AG04450 (cell line): ENCODE measurements around the gene NOX3. TPM values are rescaled to one million over a fixed set of nuclear protein-coding genes. Genes with fewer than 3 reads are reported as not detected.

Experiments
- CTCF ChIA-PET: fragments of 300-600, 350-600 bp; formaldehyde crosslinking; extraction: SDS; loops from one replicate; lab custom pipeline; 2022; ENCODE audit warnings: antibody characterized with exemption, inconsistent platforms; lab: Charles Lee
- POLR2A ChIA-PET: fragments of 350-600 bp; formaldehyde crosslinking; extraction: SDS; loops from one replicate; lab custom pipeline; 2021; ENCODE audit warnings: antibody characterized with exemption, inconsistent platforms; lab: Yijun Ruan, JAX
- DNase-seq: peaks from one replicate; pipeline ENCODE4 v3.0.0-alpha.2; 2011; ENCODE audit warnings: low read depth, low spot score
- H3K27ac ChIP-seq: one replicate; pipeline ENCODE4 v1.5.1; 2012; ENCODE audit warnings: low read depth, low read length, control low read depth
- H3K27me3 ChIP-seq: one replicate; pipeline ENCODE4 v1.6.0; 2012; ENCODE audit warnings: low read length; ENCODE audit not compliant: control insufficient read depth, insufficient read depth
- H3K4me3 ChIP-seq: 2 replicates; pipeline ENCODE4 v1.5.1; 2011; ENCODE audit warnings: mild to moderate bottlenecking, low read depth, low read length, control low read depth
- H3K9me3 ChIP-seq: 2 replicates; pipeline ENCODE4 v1.5.1; 2012; ENCODE audit warnings: low read length; ENCODE audit not compliant: control insufficient read depth, insufficient read depth
- CTCF ChIP-seq: IDR thresholded peaks from 2 replicates; pipeline ENCODE4 v1.5.1; 2011; ENCODE audit warnings: low read depth, low read length, control low read depth, inconsistent platforms
- polyA minus RNA-seq: library from RNA; depleted of rRNA, polyadenylated mRNA; stranded (reverse); fragments of >200 nt; gene quantifications from 2 replicates; pipeline ENCODE4 v1.2.3, GENCODE V29; 2011; rRNA and poly(A)+ RNA removed
- polyA plus RNA-seq: library from polyadenylated mRNA; depleted of rRNA; stranded (reverse); fragments of >200 nt; gene quantifications from 2 replicates; pipeline ENCODE4 v1.2.3, GENCODE V29; 2011; rRNA removed

NOX3 gene
- not detected in 2 replicates for polyA plus RNA-seq
- not detected in 2 replicates for polyA minus RNA-seq

- CTCF ChIA-PET, result no interaction called here
- POLR2A ChIA-PET, result no interaction called here
These were observed at the start of gene NOX3 for GRCh38 chr6:155455766-155456165. NOX3 (minus strand) TSS chr6:155455839; CDS start chr6:155455800, 39 bp downstream.

GRCh38 chr6:155504848-155505607 lies 49.4 kb upstream of the NOX3 start:
- H3K4me3 ChIP-seq, result no peak overlapping the region
- H3K9me3 ChIP-seq, result no peaks in the 10 kb centered on the region
- DNase-seq, result no peak
- CTCF ChIA-PET, result interaction anchor here (0.9 to 1.3 kb wide), 3 partner anchors 10 to 24 kb away, joined by 3 to 5 read pairs (median 5); no protein-coding TSS in a partner anchor
- no peak overlapping the region for H3K27ac ChIP-seq
- H3K27me3 ChIP-seq, result no peaks in the 10 kb centered on the region
- TF ChIP-seq CTCF, result no peak
- POLR2A ChIA-PET, result no interaction called here

More at GRCh38 chr6:155455766-155456165, at the start of gene NOX3:
- Histone ChIP-seq H3K9me3 (no peaks in the 10 kb centered on the region), H3K4me3 (no peak within 1 kb of the TSS), H3K27me3 (no peaks in the 10 kb centered on the region), H3K27ac (no peak within 1 kb of the TSS)
- no peak for TF ChIP-seq CTCF
- DNase-seq, result no peak

- ChIA-PET POLR2A (no interaction called here), CTCF (no interaction called here)
- no peak for TF ChIP-seq CTCF
These were observed 46.8 kb upstream of the NOX3 start for GRCh38 chr6:155502393-155502792.

GRCh38 chr6:155499574-155499973 lies 43.9 kb upstream of the NOX3 start:
- no peaks in the 10 kb centered on the region for H3K27me3 ChIP-seq
- POLR2A ChIA-PET, result no interaction called here
- TF ChIP-seq CTCF, result no peak
- no peak overlapping the region for H3K4me3 ChIP-seq
- no peaks in the 10 kb centered on the region; the same call in 1 of the 2 replicates for H3K9me3 ChIP-seq
- H3K27ac ChIP-seq, result no peak overlapping the region
- CTCF ChIA-PET, result interaction anchor here (2.0 kb wide), 1 partner anchor 172 kb away, joined by 7 read pairs; no protein-coding TSS in a partner anchor
- DNase-seq, result no peak

More at GRCh38 chr6:155502393-155502792, 46.8 kb upstream of the NOX3 start:
- DNase-seq, result no peak
- Histone ChIP-seq H3K4me3 (no peak overlapping the region), H3K27me3 (no peaks in the 10 kb centered on the region), H3K9me3 (no peaks in the 10 kb centered on the region; the same call in 1 of the 2 replicates), H3K27ac (no peak overlapping the region)

GRCh38 chr6:155498370-155498769 lies 42.7 kb upstream of the NOX3 start:
- ChIA-PET POLR2A (no interaction called here), CTCF (interaction anchor here (2.0 kb wide), 1 partner anchor 171 kb away, joined by 7 read pairs; no protein-coding TSS in a partner anchor)
- no peak for TF ChIP-seq CTCF
- Histone ChIP-seq H3K27me3 (no peaks in the 10 kb centered on the region), H3K4me3 (no peak overlapping the region), H3K9me3 (no peaks in the 10 kb centered on the region; the same call in 1 of the 2 replicates), H3K27ac (no peak overlapping the region)
- no peak for DNase-seq
